ENCODE results near the gene C19orf33. TPM values are rescaled to one million over a fixed set of nuclear protein-coding genes. Genes with fewer than 3 reads are reported as not detected.
A peak's percentile ranks its signal among the peaks of the same experiment; 100 is the strongest.

The C19orf33 gene
- total RNA-seq, 4 donors from 2014 or later: 354 to 843 (median 469) TPM

GRCh38 chr19:38264486-38265212 lies 39.4 kb upstream of the C19orf33 start, which contains the start of gene SPINT2:
Gene SPINT2 (plus strand): TSS chr19:38264573. CDS start chr19:38264893, 320 bp downstream.
- Histone ChIP-seq H3K9me3 (no peaks in the 10 kb centered on the region), H3K27me3 (peaks cover 0 to 15% (median 0%) of the 10 kb centered on the region in 4 donors), H3K4me3 (peak within 1 kb of the TSS; percentile 63 to 83 (median 75)), H3K36me3 (no peaks in the 10 kb centered on the region), H3K27ac (peak within 1 kb of the TSS; percentile 91 to 98 (median 96)), H3K4me1 (peaks cover 6 to 51% (median 9%) of the 10 kb centered on the region in 3 donors)
- intact Hi-C loops (cut with DNase I): no loop called here
- no peak for DNase-seq
- WGBS, 2 donors: 12 to 31% methylated on average over 9 of the region's 78 CpGs
- TF ChIP-seq POLR2A (IDR thresholded peaks at IDR 0.05): peak in 3 of 4 donors; percentile 82 to 95 (median 87)
- no peak for TF ChIP-seq CTCF (IDR thresholded peaks at IDR 0.05)

GRCh38 chr19:38265213-38265861 lies 38.7 kb upstream of the C19orf33 start:
- whole genome bisulfite sequencing, 2 donors: 21 to 58% methylated on average over 14 of the region's 14 CpGs

GRCh38 chr19:38265921-38266429 lies 38.1 kb upstream of the C19orf33 start:
- peak overlapping the region; percentile 91 to 98 (median 96) for H3K27ac ChIP-seq
- H3K4me1 ChIP-seq: peaks cover 6 to 64% (median 9%) of the 10 kb centered on the region in 3 donors
- no peak for TF ChIP-seq CTCF (IDR thresholded peaks at IDR 0.05)
- no peak for TF ChIP-seq POLR2A (IDR thresholded peaks at IDR 0.05)
- no peaks in the 10 kb centered on the region for H3K9me3 ChIP-seq
- H3K36me3 ChIP-seq: peaks cover 0 to 11% (median 0%) of the 10 kb centered on the region in 3 donors
- peak overlapping the region; percentile 63 to 83 (median 75) for H3K4me3 ChIP-seq
- peaks cover 0 to 15% (median 0%) of the 10 kb centered on the region in 4 donors for H3K27me3 ChIP-seq
- DNase-seq: no peak
- WGBS, 2 donors: 35 to 72% methylated on average over 12 of the region's 12 CpGs
- intact Hi-C loops (cut with DNase I): no loop called here

More at GRCh38 chr19:38265213-38265861, 38.7 kb upstream of the C19orf33 start:
- H3K4me1 ChIP-seq: peaks cover 6 to 58% (median 9%) of the 10 kb centered on the region in 3 donors
- no peaks in the 10 kb centered on the region for H3K9me3 ChIP-seq
- peak overlapping the region; percentile 91 to 98 (median 96) for H3K27ac ChIP-seq
- peaks cover 0 to 15% (median 0%) of the 10 kb centered on the region in 4 donors for H3K27me3 ChIP-seq
- intact Hi-C loops (cut with DNase I): no loop called here
- TF ChIP-seq POLR2A (IDR thresholded peaks at IDR 0.05): peak in 1 of 4 donors; percentile 29
- peak in 1 of 6 experiments; percentile 11 for TF ChIP-seq CTCF (IDR thresholded peaks at IDR 0.05)
- peak overlapping the region; percentile 63 to 83 (median 75) for H3K4me3 ChIP-seq
- peaks cover 0 to 7% (median 0%) of the 10 kb centered on the region in 3 donors for H3K36me3 ChIP-seq
- DNase-seq: no peak

GRCh38 chr19:38266981-38267597 lies 37.0 kb upstream of the C19orf33 start:
- peak overlapping the region; percentile 63 to 83 (median 75) for H3K4me3 ChIP-seq

More at GRCh38 chr19:38266981-38267597, 37.0 kb upstream of the C19orf33 start:
- intact Hi-C loops (cut with DNase I): no loop called here
- Histone ChIP-seq H3K27me3 (peaks cover 0 to 15% (median 0%) of the 10 kb centered on the region in 4 donors), H3K4me1 (peaks cover 6 to 64% (median 9%) of the 10 kb centered on the region in 3 donors), H3K36me3 (peaks cover 0 to 11% (median 0%) of the 10 kb centered on the region in 3 donors), H3K9me3 (no peaks in the 10 kb centered on the region), H3K27ac (peak overlapping the region; percentile 91 to 98 (median 96))
- TF ChIP-seq POLR2A (IDR thresholded peaks at IDR 0.05) (no peak), CTCF (IDR thresholded peaks at IDR 0.05) (no peak)
- no peak for DNase-seq
- WGBS, 2 donors: 27 to 71% methylated on average over 8 to 12 of the region's 12 CpGs

Data from esophagus squamous epithelium (tissue), 5 donors.